Stimulated activated naive B cell treated with anti-CD40 and anti-IgM and Interleukin-4, amounts not matched to agents 10 μg/mL and 1 μg/mL and 100 μg/mL, for 72 hours (primary cell): Measurements from ENCODE around the gene TRA2A.
A peak's percentile ranks its signal among the peaks of the same experiment; 100 is the strongest.
"Not testable (repeated sequence)": the region's sequence is repeated elsewhere in the genome, so short reads cannot be mapped to it uniquely, and the experiment has no call there.

Experiments used
- ATAC-seq, 2 donors: fragments of 150-1000 bp; cut with Tn5 transposase; replicated peaks; 2 replicates each; pipeline ENCODE4 v1.10.0; 2021; ENCODE audit warnings: moderate library complexity in 1 of 2
- DNase-seq: peaks from one replicate; pipeline ENCODE4 v3.0.0; 2021
- H3K27ac Mint-ChIP-seq: one replicate; pipeline ENCODE4 v1.8.0; 2022; ENCODE audit warnings: mild to moderate bottlenecking, mixed read lengths
- H3K27me3 Mint-ChIP-seq, 2 donors: one replicate each; pipeline ENCODE4 v1.8.0; 2022; ENCODE audit warnings: mixed read lengths in 2 of 2
- H3K36me3 Mint-ChIP-seq, 2 donors: one replicate each; pipeline ENCODE4 v1.8.0; 2022; ENCODE audit warnings: mixed read lengths in 2 of 2, mild to moderate bottlenecking in 1 of 2
- H3K4me1 Mint-ChIP-seq, 2 donors: one replicate each; pipeline ENCODE4 v1.8.0; 2022; ENCODE audit warnings: mixed read lengths in 2 of 2, mild to moderate bottlenecking in 1 of 2
- H3K4me3 Mint-ChIP-seq, 2 donors: one replicate each; pipeline ENCODE4 v1.8.0; 2022; ENCODE audit warnings: mild to moderate bottlenecking in 2 of 2, mixed read lengths in 2 of 2, moderate library complexity in 1 of 2
- H3K9me3 Mint-ChIP-seq, 2 donors: one replicate each; pipeline ENCODE4 v1.8.0; 2022; ENCODE audit warnings: mixed read lengths in 2 of 2, mild to moderate bottlenecking in 1 of 2

Gene TRA2A

DNA sequence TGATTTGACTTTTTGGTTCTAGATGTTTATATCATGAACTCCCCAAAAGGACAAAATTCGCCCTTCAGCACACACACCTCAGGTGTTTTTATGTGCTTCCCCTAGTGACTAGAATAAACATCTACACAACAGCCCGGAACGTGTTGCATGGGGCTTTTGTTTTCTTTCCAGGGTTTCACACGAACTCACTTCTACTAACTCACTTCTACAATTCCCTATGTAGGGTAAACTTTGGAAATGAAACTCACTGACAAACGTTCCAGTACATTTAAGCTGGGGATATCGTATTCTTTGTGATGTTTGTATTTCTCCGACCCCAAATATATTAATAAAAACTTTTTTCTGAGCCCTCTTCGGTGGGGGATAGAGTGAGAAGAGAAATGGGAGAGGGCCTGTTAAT lies 1.4 kb downstream of the TRA2A start:
- H3K36me3 Mint-ChIP-seq, result peaks cover 12 to 28% of the 10 kb centered on the region in 2 donors
- peak overlapping the region; percentile 100 for H3K27ac Mint-ChIP-seq

DNA sequence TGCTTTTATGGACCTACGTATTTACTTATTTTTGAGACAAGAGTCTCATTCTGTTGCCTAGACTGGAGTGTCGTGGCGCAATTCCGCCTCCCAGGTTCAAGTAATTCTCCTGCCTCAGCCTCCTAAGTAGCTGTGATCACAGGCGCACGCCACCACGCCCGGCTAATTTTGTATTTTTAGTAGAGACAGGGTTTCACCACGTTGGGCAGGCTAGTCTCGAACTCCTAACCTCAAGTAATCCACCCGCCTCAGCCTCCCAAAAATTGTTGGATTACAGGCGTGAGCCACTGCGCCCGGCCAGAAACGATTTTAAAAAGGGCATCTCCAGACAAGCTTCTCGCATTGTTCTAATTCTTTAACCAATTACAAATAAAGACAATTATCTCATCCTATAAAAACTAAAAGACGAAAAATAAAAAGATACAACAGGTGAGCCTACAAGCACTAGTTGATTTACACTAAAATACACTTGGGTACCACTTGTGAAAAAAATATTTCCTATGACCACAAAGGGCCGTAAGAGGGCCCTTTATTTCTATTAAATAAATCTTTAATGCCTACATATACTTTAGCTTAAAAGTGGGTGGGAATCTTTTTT lies 2.4 kb downstream of the TRA2A start:
- no peak for DNase-seq
- no peak for ATAC-seq
- Mint-ChIP-seq H3K4me1 (peaks cover 25 to 64% of the 10 kb centered on the region in 2 donors), H3K36me3 (peaks cover 13 to 29% of the 10 kb centered on the region in 2 donors), H3K4me3 (peak overlapping the region; percentile 50 to 72), H3K27ac (peak overlapping the region; percentile 65), H3K27me3 (no peaks in the 10 kb centered on the region), H3K9me3 (no peaks in the 10 kb centered on the region)

More for the DNA sequence above, 1.4 kb downstream of the TRA2A start:
- Mint-ChIP-seq H3K4me1 (peaks cover 19 to 54% of the 10 kb centered on the region in 2 donors), H3K27me3 (no peaks in the 10 kb centered on the region), H3K4me3 (peak overlapping the region; percentile 97 to 99), H3K9me3 (no peaks in the 10 kb centered on the region)
- ATAC-seq (peak; percentile 52 to 57), DNase-seq (peak; percentile 22)

DNA sequence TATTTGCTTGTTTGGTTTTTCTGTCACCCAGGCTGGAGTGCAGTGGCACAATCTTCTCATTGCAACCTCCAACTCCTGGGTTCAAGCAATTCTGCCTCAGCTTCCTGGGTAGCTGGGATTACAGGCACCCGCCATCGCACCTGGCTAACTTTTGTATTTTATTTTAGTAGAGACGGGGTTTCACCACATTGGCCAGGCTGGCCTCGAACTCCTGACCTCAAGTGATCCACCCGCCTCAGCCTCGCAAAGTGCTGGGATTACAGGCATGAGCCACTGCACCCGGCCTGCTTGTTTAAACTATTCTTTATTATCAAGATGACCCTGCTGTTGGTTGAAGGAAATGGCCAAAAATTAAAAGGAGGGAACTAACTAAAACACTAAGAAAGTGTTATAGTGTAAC lies 6.2 kb downstream of the TRA2A start:
- ATAC-seq, H3K9me3 Mint-ChIP-seq, H3K27ac Mint-ChIP-seq, H3K27me3 Mint-ChIP-seq, DNase-seq, H3K4me3 Mint-ChIP-seq: not testable (repeated sequence)
- Mint-ChIP-seq H3K4me1 (peaks cover 24 to 82% of the 10 kb centered on the region in 2 donors), H3K36me3 (peaks cover 23 to 39% of the 10 kb centered on the region in 2 donors)

DNA sequence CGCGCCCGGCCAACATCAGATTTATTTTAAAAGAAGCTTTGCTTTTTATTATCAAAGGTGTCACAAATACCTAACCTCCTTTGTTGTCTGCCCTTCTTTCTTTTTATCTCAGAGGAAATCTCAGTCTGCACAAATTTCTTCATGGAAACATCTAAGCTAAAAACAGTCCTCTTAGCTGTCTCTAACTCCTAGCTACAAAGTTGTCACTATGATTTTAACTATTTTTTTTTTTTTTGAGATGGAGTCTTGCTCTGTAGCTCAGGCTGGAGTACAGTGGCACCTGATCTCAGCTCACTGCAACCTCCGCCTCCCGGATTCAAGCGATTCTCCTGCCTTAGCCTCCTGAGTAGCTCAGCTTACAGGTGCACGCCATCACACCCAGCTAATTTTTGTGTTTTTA lies 7.3 kb downstream of the TRA2A start:
- H3K9me3 Mint-ChIP-seq, result no peaks in the 10 kb centered on the region
- DNase-seq, result no peak
- H3K27ac Mint-ChIP-seq, result peak overlapping the region; percentile 74
- peaks cover 18 to 35% of the 10 kb centered on the region in 2 donors for H3K36me3 Mint-ChIP-seq
- no peak for ATAC-seq
- H3K4me3 Mint-ChIP-seq, result no peak overlapping the region
- H3K4me1 Mint-ChIP-seq, result peaks cover 21 to 73% of the 10 kb centered on the region in 2 donors
- H3K27me3 Mint-ChIP-seq, result no peaks in the 10 kb centered on the region

DNA sequence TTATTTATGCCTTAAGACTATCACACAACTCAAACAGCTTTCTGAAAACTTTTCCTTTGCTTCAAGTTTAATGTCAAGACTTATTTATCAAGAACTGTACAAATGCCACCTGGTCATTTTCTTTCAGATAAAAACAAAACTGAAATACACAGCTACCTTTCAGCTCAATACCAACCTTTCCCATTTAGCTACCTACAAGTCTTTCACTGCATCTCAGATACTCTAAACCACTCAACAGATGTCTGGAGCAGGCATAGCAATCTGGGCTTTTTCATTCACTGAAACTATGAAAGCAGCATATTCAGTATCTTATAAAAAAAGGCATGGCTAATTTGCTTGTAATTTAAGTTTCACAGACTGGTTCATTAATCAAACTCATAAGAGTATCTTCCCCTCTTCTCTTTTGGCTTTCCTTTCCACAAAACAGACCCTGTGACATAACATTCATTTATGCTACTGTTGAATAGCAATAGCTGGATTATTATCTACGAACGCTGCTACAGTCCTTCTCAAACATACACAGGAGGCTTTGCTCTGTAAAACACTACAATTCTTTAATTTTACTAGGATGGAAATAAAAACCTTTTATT lies 8.2 kb downstream of the TRA2A start:
- ATAC-seq, result no peak
- Mint-ChIP-seq H3K27ac (no peak overlapping the region), H3K36me3 (peaks cover 27 to 36% of the 10 kb centered on the region in 2 donors), H3K4me1 (peaks cover 18 to 64% of the 10 kb centered on the region in 2 donors), H3K4me3 (no peak overlapping the region), H3K9me3 (no peaks in the 10 kb centered on the region), H3K27me3 (no peaks in the 10 kb centered on the region)
- DNase-seq, result no peak

DNA sequence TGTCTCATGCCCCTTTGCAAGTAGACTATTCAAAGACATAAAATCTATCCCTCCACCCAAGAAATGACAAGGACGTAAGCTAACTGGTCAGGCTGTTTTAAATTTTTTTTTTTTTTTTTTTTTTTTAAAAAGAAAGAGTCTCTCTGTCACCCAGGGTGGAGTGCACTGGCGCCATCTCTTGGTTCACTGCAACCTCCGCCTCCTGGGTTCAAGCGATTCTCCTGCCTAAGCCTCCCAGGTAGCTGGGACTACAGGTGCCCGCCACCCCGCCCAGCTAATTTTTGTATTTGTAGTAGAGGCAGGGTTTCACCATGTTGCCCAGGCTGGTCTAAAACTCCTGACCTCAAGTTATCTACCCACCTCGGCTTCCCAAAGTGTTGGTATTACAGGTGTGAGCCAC lies 11.2 kb downstream of the TRA2A start:
- ATAC-seq (no peak), DNase-seq (no peak)
- no peak overlapping the region for H3K27ac Mint-ChIP-seq
- H3K27me3 Mint-ChIP-seq, result no peaks in the 10 kb centered on the region
- H3K36me3 Mint-ChIP-seq, result peaks cover 41 to 56% of the 10 kb centered on the region in 2 donors
- peaks cover 18 to 42% of the 10 kb centered on the region in 2 donors for H3K4me1 Mint-ChIP-seq
- H3K9me3 Mint-ChIP-seq, result peaks cover 0 to 2% of the 10 kb centered on the region in 2 donors
- no peak overlapping the region for H3K4me3 Mint-ChIP-seq

DNA sequence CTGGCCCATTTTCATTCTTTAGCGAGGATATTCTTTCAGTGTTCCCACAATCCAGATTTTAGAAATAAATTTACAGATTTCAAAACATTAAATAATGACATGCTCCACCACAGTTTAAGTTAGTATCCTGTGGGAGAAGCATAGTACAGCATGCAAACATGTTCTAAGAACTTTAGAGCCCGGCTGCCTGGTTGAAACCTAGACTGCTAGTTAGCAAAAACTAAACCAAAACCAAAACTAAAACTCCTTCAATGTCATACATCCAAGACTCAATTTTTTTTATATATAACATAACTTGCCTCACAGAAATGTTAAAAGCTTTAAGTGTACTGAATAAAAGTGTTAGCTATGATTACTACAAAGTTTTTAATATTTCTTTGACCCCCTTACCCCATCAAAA lies 17.0 kb downstream of the TRA2A start:
- DNase-seq (no peak), ATAC-seq (no peak)
- H3K4me3 Mint-ChIP-seq, result no peak overlapping the region
- H3K27ac Mint-ChIP-seq, result peak overlapping the region; percentile 69
- H3K36me3 Mint-ChIP-seq, result peaks cover 45 to 62% of the 10 kb centered on the region in 2 donors
- H3K4me1 Mint-ChIP-seq, result peaks cover 0 to 7% of the 10 kb centered on the region in 2 donors
- H3K27me3 Mint-ChIP-seq, result no peaks in the 10 kb centered on the region
- peaks cover 0 to 2% of the 10 kb centered on the region in 2 donors for H3K9me3 Mint-ChIP-seq

DNA sequence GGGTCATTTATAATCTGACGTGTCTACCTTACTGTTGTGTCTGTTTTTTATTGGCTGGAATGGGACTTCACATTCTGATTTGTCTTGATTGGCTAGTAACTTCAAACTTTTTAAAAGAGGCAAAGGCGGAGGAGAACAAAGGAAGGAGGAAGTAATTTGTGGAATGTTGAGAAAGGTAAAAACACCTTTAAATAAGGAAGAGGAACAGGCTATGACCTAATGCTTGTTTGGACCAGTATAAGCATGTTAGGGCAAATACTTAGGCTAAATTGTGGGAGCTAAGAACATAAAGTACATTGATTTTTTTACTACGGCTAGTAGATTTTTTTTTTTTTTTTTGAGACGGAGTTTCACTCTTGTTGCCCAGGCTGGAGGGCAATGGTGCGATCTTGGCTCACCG lies 18.0 kb downstream of the TRA2A start:
- H3K27ac Mint-ChIP-seq, result not testable (repeated sequence)

DNA sequence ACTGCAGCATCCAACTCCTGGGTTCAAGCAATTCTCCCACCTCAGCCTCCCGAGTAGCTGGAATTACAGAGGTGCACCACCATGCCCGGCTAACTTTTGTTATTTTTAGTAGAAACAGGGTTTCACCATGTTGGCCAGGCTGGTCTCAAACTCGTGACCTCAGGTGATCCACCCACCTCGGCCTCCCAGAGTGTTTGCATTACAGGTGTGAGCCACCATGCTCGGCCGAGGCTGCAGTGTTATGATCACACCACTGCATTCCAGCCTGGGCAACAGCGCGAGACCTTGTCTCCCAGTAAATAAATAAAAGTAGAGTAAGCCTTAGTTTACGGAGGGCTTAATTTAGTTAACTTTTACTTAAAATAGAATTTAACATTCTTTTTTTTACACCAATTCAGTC lies 37.8 kb downstream of the TRA2A start:
- Mint-ChIP-seq H3K9me3 (no peaks in the 10 kb centered on the region), H3K36me3 (peaks cover 10 to 11% of the 10 kb centered on the region in 2 donors), H3K27ac (no peak overlapping the region), H3K4me1 (peaks cover 0 to 14% of the 10 kb centered on the region in 2 donors), H3K4me3 (no peak overlapping the region), H3K27me3 (no peaks in the 10 kb centered on the region)
- ATAC-seq (no peak), DNase-seq (no peak)

More for the DNA sequence above, 18.0 kb downstream of the TRA2A start:
- not testable (repeated sequence) for DNase-seq, H3K9me3 Mint-ChIP-seq, ATAC-seq, H3K27me3 Mint-ChIP-seq, H3K4me1 Mint-ChIP-seq, H3K4me3 Mint-ChIP-seq
- H3K36me3 Mint-ChIP-seq, result peaks cover 44 to 63% of the 10 kb centered on the region in 2 donors

DNA sequence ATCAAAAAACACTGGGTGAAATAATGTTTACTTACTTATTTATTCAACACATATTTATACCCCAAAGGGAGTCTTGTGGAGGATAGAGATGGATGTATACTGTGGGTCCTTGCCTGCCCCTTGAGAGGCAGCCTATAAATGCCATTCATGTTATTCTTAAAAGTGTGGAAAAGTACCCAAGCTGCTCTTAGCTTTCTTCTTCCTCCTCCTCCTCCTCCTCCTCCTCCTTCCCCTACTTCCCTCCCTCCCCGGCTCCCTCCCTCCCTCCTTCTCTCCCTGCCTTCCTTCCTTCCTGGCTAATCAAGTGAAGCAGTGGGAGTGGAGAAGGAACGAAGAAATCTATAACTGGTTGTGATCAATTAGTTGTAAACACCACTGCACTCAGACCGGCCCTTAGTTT lies 40.3 kb downstream of the TRA2A start:
- DNase-seq (no peak), ATAC-seq (no peak)
- Mint-ChIP-seq H3K9me3 (no peaks in the 10 kb centered on the region), H3K36me3 (peaks cover 0 to 8% of the 10 kb centered on the region in 2 donors), H3K27me3 (no peaks in the 10 kb centered on the region), H3K4me1 (peaks cover 0 to 14% of the 10 kb centered on the region in 2 donors), H3K27ac (no peak overlapping the region), H3K4me3 (peak overlapping the region; percentile 86 to 91)

DNA sequence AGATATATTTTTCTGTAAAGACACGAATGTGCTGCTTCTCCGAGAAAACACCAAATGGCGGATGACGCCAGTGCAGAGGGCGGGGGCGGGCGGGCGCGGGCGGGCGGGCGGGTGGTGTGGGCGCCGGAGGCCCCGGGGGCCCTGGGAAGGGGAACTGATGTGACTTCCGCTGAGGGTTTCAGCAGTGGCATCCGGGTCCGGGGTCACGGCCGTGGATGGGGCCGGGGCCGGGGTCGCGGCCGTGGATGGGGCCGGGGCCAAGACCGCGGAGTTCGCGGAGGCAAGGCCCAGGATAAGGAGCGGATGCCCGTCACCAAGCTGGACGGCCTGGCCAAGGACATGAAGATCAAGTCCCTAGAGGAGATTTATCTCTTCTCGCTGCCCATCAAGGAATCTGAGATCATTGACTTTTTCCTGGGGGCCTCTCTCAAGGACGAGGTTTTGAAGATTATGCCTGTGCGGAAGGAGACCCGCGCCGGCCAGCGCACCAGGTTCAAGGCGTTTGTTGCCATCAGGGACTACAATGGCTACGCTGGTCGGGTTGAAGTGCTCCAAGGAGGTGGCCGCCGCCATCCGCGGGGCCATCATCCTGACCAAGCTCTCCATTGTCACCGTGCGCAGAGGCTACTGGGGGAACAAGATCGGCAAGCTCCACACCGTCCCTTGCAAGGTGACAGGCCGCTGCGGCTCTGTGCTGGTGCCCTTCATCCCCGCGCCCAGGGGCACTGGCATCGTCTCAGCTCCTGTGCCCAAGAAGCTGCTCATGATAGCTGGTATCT lies 41.2 kb downstream of the TRA2A start:
- Mint-ChIP-seq H3K36me3 (peaks cover 0 to 8% of the 10 kb centered on the region in 2 donors), H3K4me3 (peak overlapping the region; percentile 86 to 91), H3K4me1 (peaks cover 0 to 14% of the 10 kb centered on the region in 2 donors), H3K9me3 (no peaks in the 10 kb centered on the region), H3K27ac (peak overlapping the region; percentile 93), H3K27me3 (no peaks in the 10 kb centered on the region)
- ATAC-seq (peak; percentile 92 to 94), DNase-seq (peak; percentile 32)

DNA sequence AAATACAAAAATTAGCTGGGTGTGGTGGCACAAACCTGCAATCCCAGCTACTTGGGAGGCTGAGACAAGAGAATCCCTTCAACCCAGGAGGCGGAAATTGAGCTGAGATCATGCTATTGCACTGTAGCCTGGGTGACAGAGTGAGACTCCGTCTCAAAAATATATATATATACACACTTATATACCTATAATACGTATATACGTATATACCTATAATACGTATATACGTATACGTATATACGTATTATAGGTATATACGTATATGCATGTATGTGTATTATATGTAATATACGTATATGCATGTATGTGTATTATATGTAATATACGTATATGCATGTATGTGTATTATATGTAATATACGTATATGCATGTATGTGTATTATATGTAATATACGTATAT lies 43.1 kb downstream of the TRA2A start:
- not testable (repeated sequence) for DNase-seq, H3K27me3 Mint-ChIP-seq, H3K9me3 Mint-ChIP-seq, ATAC-seq, H3K4me3 Mint-ChIP-seq, H3K36me3 Mint-ChIP-seq, H3K27ac Mint-ChIP-seq
- H3K4me1 Mint-ChIP-seq, result peaks cover 0 to 14% of the 10 kb centered on the region in 2 donors

DNA sequence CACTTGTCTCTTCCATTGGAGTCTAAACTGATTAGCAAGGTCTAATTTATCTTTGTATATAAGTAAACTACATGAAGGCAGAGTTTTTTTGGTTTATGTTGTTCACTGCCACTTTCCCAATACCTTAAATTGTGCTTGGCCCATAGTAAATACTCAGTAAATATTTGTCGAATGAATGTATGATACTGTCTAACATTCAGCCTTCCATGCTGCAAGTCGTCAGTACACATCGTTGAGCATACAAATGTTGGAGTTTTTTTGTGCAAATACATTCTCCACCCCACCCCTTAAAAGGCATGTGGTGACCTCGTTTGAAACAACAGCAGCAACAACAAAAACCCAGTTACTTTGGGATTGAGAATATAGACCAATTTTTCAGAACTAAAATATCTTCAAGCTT lies 44.1 kb downstream of the TRA2A start:
- H3K27ac Mint-ChIP-seq, result no peak overlapping the region
- ATAC-seq (no peak), DNase-seq (no peak)
- peaks cover 0 to 8% of the 10 kb centered on the region in 2 donors for H3K36me3 Mint-ChIP-seq
- peaks cover 0 to 3% of the 10 kb centered on the region in 2 donors for H3K27me3 Mint-ChIP-seq
- peaks cover 0 to 14% of the 10 kb centered on the region in 2 donors for H3K4me1 Mint-ChIP-seq
- no peaks in the 10 kb centered on the region for H3K9me3 Mint-ChIP-seq
- H3K4me3 Mint-ChIP-seq, result no peak overlapping the region

DNA sequence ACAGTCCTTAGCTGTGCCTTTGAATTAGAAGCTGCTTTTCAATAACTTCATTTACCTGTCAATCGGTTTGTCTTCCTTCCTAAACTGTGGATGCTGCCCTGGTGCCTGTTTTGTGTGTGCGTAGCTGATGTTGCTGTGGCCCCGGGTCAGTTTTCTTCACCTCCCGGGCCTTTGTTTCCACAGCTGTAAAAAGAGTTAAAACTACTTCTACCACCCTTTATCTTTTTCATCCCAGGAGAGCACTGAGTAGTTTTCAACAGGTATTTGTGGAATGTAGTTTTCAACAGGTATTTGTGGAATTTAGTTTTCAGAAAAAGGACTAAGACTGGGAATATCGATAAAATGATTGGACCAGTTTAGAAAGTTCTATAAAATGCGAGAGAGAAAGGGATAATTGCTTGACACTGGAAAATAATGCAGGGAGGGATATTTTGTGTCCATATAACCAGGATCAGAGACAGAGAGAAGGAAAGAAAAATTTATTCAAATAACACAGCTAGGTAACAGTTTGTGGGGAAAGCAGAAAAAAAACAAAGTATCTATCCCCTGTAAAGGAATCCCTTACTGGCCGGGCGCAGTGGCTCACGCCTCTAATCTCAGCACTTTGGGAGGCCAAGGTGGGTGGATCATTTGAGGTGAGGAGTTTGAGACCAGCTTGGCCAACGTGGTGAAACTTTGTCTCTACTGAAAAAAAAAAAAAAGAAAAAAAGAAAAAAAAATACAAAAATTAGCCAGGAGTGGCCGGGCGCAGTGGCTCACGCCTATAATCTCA lies 45.6 kb downstream of the TRA2A start:
- ATAC-seq, result no peak
- H3K4me1 Mint-ChIP-seq, result peaks cover 0 to 7% of the 10 kb centered on the region in 2 donors

More for the DNA sequence above, 45.6 kb downstream of the TRA2A start:
- H3K4me3 Mint-ChIP-seq, result no peak overlapping the region
- no peak for DNase-seq
- no peak overlapping the region for H3K27ac Mint-ChIP-seq
- H3K36me3 Mint-ChIP-seq, result peaks cover 0 to 6% of the 10 kb centered on the region in 2 donors
- no peaks in the 10 kb centered on the region for H3K9me3 Mint-ChIP-seq
- peaks cover 7 to 12% of the 10 kb centered on the region in 2 donors for H3K27me3 Mint-ChIP-seq
